Measurements from ENCODE around the gene ADISSP. TPM values are rescaled to one million over a fixed set of nuclear protein-coding genes. Genes with fewer than 3 reads are reported as not detected.
A peak's percentile ranks its signal among the peaks of the same experiment; 100 is the strongest.

The ADISSP gene
- total and polyA plus RNA-seq, 2 donors (not counting 3 experiments of a cell fraction or from before 2014, with no cell fraction given): 55.0 to 67.5 TPM

DNA sequence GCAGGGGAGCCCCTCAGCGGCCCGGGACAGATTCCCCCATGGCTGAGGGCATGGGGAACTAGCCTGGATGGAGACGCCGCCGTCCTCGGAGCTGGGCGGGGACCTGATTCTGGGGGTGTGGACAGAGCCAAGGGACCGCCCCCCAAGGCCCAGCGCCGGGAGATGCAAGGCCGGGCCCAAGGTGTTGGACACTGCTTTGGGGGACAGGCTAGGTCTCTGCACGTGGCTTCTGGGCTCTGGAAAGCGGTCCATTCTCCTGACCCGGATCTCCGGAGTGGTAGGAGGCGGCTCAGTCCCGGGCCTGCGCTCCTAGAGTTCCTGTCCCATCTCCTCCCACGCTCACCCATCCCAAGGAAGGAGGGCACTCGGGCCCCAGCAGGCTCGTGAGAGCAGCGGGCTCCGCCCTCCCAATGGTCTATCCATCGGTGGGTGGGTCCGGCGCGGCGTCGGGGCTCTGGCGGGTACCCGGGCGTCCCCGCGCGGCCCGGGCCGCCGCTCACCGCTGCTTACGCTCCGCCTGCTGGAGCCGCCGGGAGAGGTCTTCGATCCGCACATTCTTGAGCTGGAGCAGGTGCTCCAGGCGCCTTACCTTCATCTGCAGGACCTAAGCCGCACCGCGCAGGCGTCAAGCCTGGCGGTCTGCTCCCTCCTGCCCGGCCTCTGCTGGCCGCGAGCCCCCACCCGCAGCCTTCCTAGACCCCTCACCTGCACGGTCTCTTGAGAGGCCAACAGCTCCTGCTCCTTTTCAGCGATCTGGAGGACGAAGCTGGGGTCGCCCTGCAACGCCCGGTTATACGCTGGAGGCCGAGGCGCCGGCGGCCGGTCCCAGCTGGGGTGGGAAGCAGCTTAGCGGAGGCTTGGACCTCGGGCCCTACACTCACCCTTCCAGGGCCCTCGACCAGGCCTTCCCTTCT, 10.4 kb upstream of the ADISSP start:
- DNase-seq (ENCODE audit: low read depth, low spot score): peak; percentile 39
- intact Hi-C loops (cut with micrococcal nuclease): loop anchor here (1.0 kb wide), 1 partner anchor 10 kb away; no protein-coding TSS in a partner anchor

More for the DNA sequence above, 10.4 kb upstream of the ADISSP start:
- no peaks in the 10 kb centered on the region for H3K36me3 ChIP-seq (ENCODE audit: control insufficient read depth in 2 of 2, extremely low read depth in 1 of 2, insufficient read depth in 2 of 2, low read length in 2 of 2)
- dilution Hi-C loops (cut with MboI; ENCODE audit: extremely low pct_ligation_motif_present, low sequenced_read_pairs): no loop called here
- no peaks in the 10 kb centered on the region for H4K20me1 ChIP-seq (replicated peaks; ENCODE audit: control insufficient read depth, extremely low read depth, insufficient read depth, low read length)
- FAIRE-seq: peak; percentile 78
- TF ChIP-seq GATA2 (IDR thresholded peaks at IDR 0.05; ENCODE audit: insufficient read depth, insufficient read length, low read depth, low read length) (no peak), EZH2 (IDR thresholded peaks at IDR 0.05; ENCODE audit: borderline replicate concordance, low read depth, low read length, severe bottlenecking) (peak; percentile 70), POLR2AphosphoS5 (IDR thresholded peaks at IDR 0.05; ENCODE audit: insufficient read depth, low read depth, low read length) (no peak), JUN (IDR thresholded peaks at IDR 0.05; ENCODE audit: borderline replicate concordance, insufficient read depth, insufficient read length, low read depth) (no peak), FOS (IDR thresholded peaks at IDR 0.05; ENCODE audit: borderline replicate concordance, insufficient read depth, low read length) (no peak), MYC (IDR thresholded peaks at IDR 0.05; ENCODE audit: low read depth, low read length) (no peak), POLR2A (IDR thresholded peaks at IDR 0.05; ENCODE audit: low read depth, low read length) (no peak)
- TF ChIP-seq, protein P1, sequence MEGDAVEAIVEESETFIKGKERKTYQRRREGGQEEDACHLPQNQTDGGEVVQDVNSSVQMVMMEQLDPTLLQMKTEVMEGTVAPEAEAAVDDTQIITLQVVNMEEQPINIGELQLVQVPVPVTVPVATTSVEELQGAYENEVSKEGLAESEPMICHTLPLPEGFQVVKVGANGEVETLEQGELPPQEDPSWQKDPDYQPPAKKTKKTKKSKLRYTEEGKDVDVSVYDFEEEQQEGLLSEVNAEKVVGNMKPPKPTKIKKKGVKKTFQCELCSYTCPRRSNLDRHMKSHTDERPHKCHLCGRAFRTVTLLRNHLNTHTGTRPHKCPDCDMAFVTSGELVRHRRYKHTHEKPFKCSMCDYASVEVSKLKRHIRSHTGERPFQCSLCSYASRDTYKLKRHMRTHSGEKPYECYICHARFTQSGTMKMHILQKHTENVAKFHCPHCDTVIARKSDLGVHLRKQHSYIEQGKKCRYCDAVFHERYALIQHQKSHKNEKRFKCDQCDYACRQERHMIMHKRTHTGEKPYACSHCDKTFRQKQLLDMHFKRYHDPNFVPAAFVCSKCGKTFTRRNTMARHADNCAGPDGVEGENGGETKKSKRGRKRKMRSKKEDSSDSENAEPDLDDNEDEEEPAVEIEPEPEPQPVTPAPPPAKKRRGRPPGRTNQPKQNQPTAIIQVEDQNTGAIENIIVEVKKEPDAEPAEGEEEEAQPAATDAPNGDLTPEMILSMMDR (IDR thresholded peaks at IDR 0.05; ENCODE audit: extremely low read depth in 1 of 2, insufficient read depth in 1 of 2, low read depth in 1 of 2, low read length in 2 of 2): peak in 1 of 2 donors; percentile 4
- TF ChIP-seq, protein P2, sequence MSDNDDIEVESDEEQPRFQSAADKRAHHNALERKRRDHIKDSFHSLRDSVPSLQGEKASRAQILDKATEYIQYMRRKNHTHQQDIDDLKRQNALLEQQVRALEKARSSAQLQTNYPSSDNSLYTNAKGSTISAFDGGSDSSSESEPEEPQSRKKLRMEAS (IDR thresholded peaks at IDR 0.05; ENCODE audit: insufficient read depth, insufficient read length): no peak
- H3K4me3 ChIP-seq (replicated peaks in 1 of 3; ENCODE audit: insufficient read depth in 1 of 3, low read depth in 1 of 3, low read length in 3 of 3): peak overlapping the region; percentile 26 to 57 (median 34)
- ChIA-PET CTCF (interaction anchor here (0.6 to 3.3 kb wide), 13 partner anchors 8 to 214 kb away, joined by 3 to 34 read pairs (median 5); partner anchors contain the start of genes ADISSP, AP5S1, CENPB and HSPA12B), POLR2A (interaction anchor here (1.5 kb wide), 1 partner anchor 10 kb away, joined by 4 read pairs; the partner anchor contains the start of gene ADISSP)
- no peak overlapping the region for H3K27ac ChIP-seq (ENCODE audit: insufficient read depth, low read depth, low read length)
- H3K79me2 ChIP-seq (ENCODE audit: control insufficient read depth, insufficient read depth, low read length): no peaks in the 10 kb centered on the region
- H3K9me3 ChIP-seq (replicated peaks; ENCODE audit: control insufficient read depth, insufficient read depth, low read length): no peaks in the 10 kb centered on the region
- H2AFZ ChIP-seq (ENCODE audit: low read depth, low read length): peak overlapping the region; percentile 88
- H3K9me1 ChIP-seq (replicated peaks; ENCODE audit: control insufficient read depth, extremely low read depth, insufficient read depth, low read length): no peaks in the 10 kb centered on the region
- H3K27me3 ChIP-seq (ENCODE audit: control insufficient read depth in 2 of 2, insufficient read depth in 2 of 2, low read length in 2 of 2): peaks cover 8 to 19% of the 10 kb centered on the region in 2 experiments
- H3K9ac ChIP-seq (replicated peaks; ENCODE audit: extremely low read depth, insufficient read depth, low read length): no peak overlapping the region
- peaks cover 15% of the 10 kb centered on the region for H3K4me1 ChIP-seq (ENCODE audit: control insufficient read depth, extremely low read depth, insufficient read depth, low read length)
- BruUV-seq (replicated peaks): no TSS peak
- H3K4me2 ChIP-seq (ENCODE audit: insufficient read depth, low read length): peak overlapping the region; percentile 74

Data from endothelial cell of umbilical vein (primary cell).